Measurements from ENCODE around the gene DYNC2I2. TPM values are rescaled to one million over a fixed set of nuclear protein-coding genes. Genes with fewer than 3 reads are reported as not detected.
"Not testable (repeated sequence)": the region's sequence is repeated elsewhere in the genome, so short reads cannot be mapped to it uniquely, and the experiment has no call there.

DYNC2I2 gene
- total RNA-seq, 1 experiment from 2014 or later: 81.0 TPM

DNA sequence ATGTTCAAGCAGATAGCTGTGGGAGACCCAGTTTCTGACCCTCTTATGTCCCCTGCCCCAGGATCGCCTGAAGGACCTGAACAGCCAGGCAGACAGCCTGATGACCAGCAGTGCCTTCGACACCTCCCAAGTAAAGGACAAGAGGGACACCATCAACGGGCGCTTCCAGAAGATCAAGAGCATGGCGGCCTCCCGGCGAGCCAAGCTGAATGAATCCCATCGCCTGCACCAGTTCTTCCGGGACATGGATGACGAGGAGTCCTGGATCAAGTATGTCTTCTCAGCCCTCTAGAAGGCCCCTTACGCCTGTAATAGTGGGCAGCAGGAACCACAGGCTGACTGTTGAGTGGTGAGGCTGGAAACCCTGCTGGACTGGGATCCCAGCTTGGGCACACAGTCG lies 41.1 kb downstream of the DYNC2I2 start:
- DNase-seq (ENCODE audit: low read depth): no peak

- DNase-seq (ENCODE audit: low read depth): no peak
These were observed 41.9 kb downstream of the DYNC2I2 start for GRCh38 chr9:128614728-128615127.

DNA sequence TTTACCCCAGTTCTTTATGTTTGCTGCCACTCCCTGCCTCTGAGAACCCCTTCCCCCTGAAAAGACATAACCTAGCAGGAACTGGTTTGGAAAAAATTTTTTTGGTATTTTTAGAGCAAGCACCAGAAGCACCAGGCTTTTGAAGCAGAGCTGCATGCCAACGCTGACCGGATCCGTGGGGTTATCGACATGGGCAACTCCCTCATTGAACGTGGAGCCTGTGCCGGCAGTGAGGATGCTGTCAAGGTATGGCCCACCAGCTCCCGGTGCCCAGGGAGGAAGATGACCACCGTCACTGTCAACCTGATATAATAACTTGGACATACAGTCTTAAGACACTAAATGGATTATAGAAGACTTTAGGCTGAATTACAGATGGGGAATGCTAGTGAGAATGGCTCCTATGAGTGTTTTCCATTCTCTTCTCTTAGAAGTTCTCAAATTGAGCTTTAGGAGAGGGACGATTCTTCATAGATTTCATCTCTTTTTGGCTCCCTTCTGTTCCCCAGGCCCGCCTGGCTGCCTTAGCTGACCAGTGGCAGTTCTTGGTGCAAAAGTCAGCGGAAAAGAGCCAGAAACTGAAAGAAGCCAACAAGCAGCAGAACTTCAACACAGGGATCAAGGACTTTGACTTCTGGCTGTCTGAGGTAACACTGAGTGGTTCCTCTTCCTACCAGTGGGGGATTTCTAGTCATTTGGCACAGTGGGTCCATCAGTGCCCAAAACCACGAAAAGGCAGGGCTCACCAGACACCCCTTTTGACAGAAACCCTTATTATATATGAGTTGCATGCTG lies 44.9 kb downstream of the DYNC2I2 start:
- no peak for DNase-seq (ENCODE audit: low read depth)

DNA sequence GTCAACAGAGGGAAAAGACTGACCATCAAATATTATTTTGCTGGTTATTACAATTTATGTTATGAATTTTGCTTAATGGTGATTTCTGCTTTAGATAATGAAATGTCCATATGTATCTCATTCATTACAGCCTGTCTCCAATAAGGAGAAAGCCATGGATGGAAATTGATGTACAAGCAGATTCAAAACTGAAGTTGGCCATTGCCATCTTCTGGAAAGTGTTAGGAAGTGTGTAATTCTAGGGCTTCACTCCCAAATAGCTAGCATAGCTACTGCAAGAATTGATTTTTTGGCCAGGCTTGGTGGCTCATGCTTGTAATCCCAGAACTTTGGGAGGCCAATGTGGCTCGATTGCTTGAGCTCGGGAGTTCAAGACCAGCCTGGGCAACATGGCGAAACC lies 45.8 kb downstream of the DYNC2I2 start:
- no peak for DNase-seq (ENCODE audit: low read depth)

- DNase-seq (ENCODE audit: low read depth): no peak
These were observed 48.9 kb downstream of the DYNC2I2 start for GRCh38 chr9:128607642-128608350.

GRCh38 chr9:128603697-128604096 lies 53.0 kb downstream of the DYNC2I2 start:
- DNase-seq (ENCODE audit: low read depth): no peak

DNA sequence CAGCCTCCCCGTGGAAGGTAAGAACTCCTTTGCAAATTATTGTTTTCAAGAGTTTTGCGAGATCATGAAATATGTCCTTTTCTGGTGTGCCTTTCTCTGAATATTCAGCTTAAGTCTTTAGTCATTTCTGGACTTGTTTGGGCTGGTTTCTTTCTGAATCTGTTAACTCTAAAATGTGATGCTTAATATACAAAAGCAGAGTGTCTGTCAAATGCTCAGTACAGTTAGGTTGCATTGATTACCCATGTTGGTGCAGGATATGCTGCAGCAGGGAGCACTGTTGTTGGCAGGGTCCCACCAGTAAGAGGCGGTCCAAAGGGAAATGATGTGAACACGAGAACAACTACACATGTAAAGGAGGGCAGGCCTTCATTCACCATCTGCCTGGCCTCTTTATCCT lies 56.5 kb downstream of the DYNC2I2 start:
- DNase-seq (ENCODE audit: low read depth): no peak

DNA sequence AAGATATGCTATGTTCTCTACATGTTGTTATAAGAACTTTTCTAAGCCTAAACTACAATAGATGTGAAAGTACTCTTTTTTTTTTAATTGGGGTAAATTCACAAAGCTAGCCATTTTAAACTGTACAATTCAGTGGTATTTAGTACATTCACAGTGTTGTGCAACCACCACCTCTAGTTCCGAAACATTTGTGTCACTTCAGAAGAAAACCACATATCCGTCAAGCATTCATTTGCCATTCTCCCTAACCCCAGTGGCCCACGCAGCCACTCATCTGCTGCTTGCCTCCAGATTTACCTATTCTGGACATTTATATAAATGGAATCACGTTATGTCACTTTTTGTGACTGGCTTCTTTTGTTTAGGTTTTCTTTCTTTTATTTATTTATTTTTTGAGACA lies 61.2 kb downstream of the DYNC2I2 start:
- DNase-seq (ENCODE audit: low read depth): no peak

- DNase-seq (ENCODE audit: low read depth): no peak
These were observed 62.8 kb downstream of the DYNC2I2 start for GRCh38 chr9:128593856-128594255.

DNA sequence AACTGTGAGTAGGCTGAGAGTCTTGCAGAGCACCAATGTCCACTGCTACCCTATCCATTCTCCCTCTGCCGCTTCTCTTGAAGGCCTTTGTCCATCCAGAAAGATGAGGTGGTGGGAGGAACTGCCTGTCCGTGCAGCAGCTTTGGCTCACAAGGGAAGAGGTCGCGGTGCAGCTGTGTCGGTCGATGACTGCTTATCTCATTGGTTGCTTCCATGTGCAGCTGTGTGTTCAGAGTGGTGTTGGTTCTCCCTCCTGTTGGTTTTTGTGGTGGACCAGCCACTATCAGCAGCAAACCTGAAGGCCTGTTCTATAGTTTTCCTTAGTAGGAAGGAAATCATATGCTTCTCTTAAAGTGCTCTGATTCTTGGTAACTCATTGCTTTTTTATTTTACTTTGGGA lies 63.6 kb downstream of the DYNC2I2 start:
- DNase-seq (ENCODE audit: low read depth): no peak

- no peak for DNase-seq (ENCODE audit: low read depth)
These were observed 67.9 kb downstream of the DYNC2I2 start for GRCh38 chr9:128588581-128589233.

DNA sequence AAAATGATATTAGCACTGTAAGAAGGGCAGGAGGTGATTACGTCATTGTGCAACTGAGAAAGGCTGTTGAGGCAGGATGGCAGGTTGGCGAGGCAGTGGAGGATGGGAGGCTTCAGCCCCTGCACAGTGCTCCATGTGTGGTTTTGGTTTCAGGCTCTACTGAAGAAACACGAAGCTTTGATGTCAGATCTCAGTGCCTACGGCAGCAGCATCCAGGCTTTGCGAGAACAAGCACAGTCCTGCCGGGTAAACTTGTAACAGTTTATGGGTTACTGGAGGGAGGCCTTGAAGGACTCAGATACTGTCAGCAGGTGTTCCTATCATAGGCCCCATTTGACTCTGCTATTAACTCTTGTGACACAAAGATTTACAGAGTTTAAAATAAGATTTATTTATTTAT lies 69.2 kb downstream of the DYNC2I2 start:
- DNase-seq (ENCODE audit: low read depth): no peak

DNA sequence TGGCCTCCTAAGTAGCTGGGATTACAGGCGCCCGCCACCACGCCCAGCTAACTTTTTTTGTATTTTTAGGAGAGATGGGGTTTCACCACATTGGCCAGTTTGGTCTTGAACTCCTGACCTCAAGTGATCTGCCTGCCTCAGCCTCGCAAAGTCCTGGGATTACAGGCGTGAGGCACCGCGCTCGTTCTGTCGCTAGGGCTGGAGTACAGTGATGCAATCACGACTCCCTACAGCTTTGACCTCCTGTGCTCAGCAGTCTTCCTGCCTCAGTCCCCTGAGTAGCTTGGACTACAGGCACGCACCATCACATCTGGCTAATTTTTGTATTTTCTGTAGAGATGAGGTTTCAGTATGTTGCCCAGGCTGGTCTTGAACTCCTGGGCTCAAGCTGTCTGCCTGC lies 69.7 kb downstream of the DYNC2I2 start:
- DNase-seq (ENCODE audit: low read depth): not testable (repeated sequence)

GRCh38 chr9:128585155-128585554 lies 71.5 kb downstream of the DYNC2I2 start:
- DNase-seq (ENCODE audit: low read depth): not testable (repeated sequence)

Other genes with a start within 250 kb of the DYNC2I2 start
- 70.6 and 72.0 TPM in 2 replicates for gene CERCAM, start 236.0 kb downstream of the DYNC2I2 start, total RNA-seq (2014; rRNA removed; shearing (Covaris generic))
- gene ODF2, start 200.8 kb downstream of the DYNC2I2 start, total RNA-seq (2014; rRNA removed; shearing (Covaris generic)): 50.1 and 57.1 TPM in 2 replicates
- gene GLE1, start 152.1 kb downstream of the DYNC2I2 start, total RNA-seq (2014; rRNA removed; shearing (Covaris generic)): 29.3 and 30.6 TPM in 2 replicates
- gene SPTAN1, start 104.3 kb downstream of the DYNC2I2 start, total RNA-seq (2014; rRNA removed; shearing (Covaris generic)): 102 and 116 TPM in 2 replicates
- gene SET, start 32.4 kb upstream of the DYNC2I2 start, total RNA-seq (2014; rRNA removed; shearing (Covaris generic)): 266 and 329 TPM in 2 replicates
- 6.1 and 6.6 TPM in 2 replicates for gene PKN3, start 45.7 kb upstream of the DYNC2I2 start, total RNA-seq (2014; rRNA removed; shearing (Covaris generic))
- gene ZDHHC12, start 67.3 kb upstream of the DYNC2I2 start, total RNA-seq (2014; rRNA removed; shearing (Covaris generic)): 68.1 and 69.2 TPM in 2 replicates
- gene ZER1, start 115.1 kb upstream of the DYNC2I2 start, total RNA-seq (2014; rRNA removed; shearing (Covaris generic)): 13.7 and 15.4 TPM in 2 replicates
- 6.4 and 8.7 TPM in 2 replicates for gene TBC1D13, start 130.4 kb upstream of the DYNC2I2 start, total RNA-seq (2014; rRNA removed; shearing (Covaris generic))
- 21.8 and 22.9 TPM in 2 replicates for gene ENDOG, start 161.7 kb upstream of the DYNC2I2 start, total RNA-seq (2014; rRNA removed; shearing (Covaris generic))
- 17.1 and 20.4 TPM in 2 replicates for gene SPOUT1, start 172.9 kb upstream of the DYNC2I2 start, total RNA-seq (2014; rRNA removed; shearing (Covaris generic))
- 8.0 and 9.6 TPM in 2 replicates for gene KYAT1, start 225.1 kb upstream of the DYNC2I2 start, total RNA-seq (2014; rRNA removed; shearing (Covaris generic))
- 13.9 and 14.1 TPM in 2 replicates for gene LRRC8A, start 225.3 kb upstream of the DYNC2I2 start, total RNA-seq (2014; rRNA removed; shearing (Covaris generic))